Right renal pelvis (tissue), 4 donors: ENCODE results near the gene ELAVL1. TPM values are rescaled to one million over a fixed set of nuclear protein-coding genes. Genes with fewer than 3 reads are reported as not detected.
"Not testable (repeated sequence)": the region's sequence is repeated elsewhere in the genome, so short reads cannot be mapped to it uniquely, and the experiment has no call there.

ENCODE experiments used
- DNase-seq, 4 donors: peaks; one replicate each; pipeline ENCODE4 v3.0.0-alpha.2; 2013; ENCODE audit warnings: low read depth in 4 of 4, low spot score in 3 of 4, missing footprints in 1 of 4
- polyA plus RNA-seq, 4 donors: library from polyadenylated mRNA; unstranded; fragments of 120-200 nt; gene quantifications; one replicate each; pipeline ENCODE4 v1.2.1, GENCODE V29; 2013; ENCODE audit not compliant: insufficient read length in 4 of 4

ELAVL1 gene
- polyA plus RNA-seq, 4 donors: 87.8 to 91.8 (median 89.0) TPM

DNA sequence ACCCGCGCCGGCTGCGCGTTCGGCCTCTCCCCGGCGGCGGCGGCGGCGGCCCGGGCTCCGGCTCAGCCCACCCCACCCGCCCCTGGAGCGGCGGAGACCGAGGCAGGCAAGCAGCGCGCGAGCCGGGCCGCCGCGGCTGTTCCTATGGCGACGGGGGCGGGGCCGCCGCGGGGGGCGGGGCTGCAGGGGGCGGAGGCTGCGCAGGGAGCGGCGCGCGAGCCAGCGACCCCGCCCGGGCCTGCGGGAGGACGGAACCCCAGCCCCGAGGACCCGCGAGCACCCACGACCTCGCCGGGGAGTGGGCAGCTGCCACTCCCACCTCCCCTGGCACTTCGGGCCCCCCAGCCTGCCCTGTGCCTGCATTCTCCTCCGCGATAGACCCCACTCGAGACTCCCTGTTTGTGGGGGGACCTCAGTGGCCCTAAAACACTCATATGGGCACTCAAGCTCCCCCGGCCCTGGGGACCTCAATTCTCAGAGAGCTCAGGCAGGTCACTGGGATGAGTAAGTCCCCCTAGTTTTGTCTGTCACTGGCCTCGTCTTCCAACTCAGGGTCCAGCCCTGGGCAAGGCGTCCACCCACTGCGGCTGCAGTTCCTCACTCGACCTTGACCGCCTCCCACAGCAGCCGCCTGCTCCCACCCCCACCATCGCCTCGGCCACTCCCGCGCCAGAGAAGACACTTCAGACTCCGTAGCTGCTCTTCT is 79.3 kb downstream of the ELAVL1 start, which contains the start of gene CTXN1:
TSS of gene CTXN1 (minus strand) at position 115 of the 706 bp plus-strand sequence. CDS start 597 bp downstream, outside the sequence.
- no peak for DNase-seq

DNA sequence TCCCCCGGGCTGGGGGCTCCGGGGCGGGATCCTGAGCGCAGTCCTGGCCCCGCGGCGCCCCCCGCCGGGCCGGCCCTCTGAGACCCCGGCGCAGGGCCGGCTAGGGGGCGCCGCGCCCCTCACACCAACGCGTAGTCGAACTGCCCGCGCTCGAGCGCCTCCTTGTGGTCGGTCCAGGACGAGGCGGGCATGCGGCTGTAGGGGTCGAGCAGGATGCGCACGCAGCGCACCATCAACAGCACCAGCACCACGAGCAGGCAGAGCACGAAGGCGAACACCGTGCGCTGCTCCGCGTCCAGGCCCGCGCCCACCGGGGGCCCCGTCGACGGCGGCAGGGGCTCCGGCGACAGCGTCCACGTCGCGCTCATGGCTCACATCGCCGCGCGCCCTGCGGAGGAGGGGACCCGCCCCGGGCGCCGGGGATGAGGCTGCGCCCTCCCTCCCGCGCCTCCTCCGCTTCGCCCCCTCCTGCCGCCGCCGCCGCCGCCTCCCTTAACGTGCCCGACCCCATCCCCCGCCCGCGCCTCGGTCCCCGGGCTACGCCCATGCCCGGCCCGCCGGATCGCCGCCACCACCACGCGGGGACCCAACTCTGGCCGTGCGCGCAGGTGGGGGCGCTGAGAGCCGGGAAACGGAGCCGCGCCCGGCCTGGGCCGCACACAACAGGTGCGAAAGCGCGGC is 80.1 kb downstream of the ELAVL1 start:
- peak in 3 of 4 donors; percentile 67 to 84 (median 78) for DNase-seq

DNA sequence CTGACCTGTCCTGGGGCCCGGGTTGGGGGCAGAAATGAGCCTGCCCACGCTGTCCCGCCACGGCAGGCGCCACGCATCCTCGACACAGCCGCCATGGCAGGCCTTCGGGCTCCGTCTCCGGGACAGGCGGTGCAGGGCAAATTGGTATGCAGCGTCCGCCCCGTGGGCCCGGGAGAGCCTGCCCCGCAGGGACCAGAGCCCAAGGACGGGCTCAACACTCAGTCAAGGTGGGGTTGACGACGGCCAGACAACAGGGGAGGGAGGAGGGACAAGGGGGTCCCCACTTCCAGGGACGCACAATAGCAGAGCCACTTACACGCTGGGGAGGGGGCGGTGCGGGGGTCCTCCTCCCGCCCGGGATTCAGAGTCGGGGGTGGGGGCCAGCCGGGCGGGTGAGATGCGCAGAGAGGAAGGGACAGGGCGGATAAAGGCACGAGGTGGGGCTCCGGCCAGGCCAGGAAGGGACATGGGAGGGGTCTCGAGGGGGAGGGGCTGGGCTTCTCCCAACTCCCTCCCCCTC is 80.7 kb downstream of the ELAVL1 start:
- DNase-seq: no peak

DNA sequence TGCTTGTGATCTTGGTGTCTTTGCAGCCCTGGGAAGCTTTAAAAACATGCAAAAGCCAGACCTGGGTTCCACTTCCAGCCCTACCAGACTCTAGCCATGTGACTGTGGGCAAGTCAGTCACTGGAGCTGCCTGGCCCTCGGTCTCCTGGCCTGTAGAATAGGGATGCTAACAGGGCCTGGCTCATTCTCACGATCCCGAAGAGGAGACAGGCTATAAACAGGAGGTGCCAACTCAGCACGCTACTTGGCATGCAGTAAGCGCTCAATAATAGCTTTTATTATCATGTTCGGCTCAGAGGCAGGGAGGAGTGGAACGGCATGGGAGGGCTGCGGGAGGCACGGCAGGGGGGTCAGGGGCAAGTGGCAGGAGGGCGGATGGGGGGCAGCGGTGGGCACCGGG is 81.2 kb downstream of the ELAVL1 start:
- no peak for DNase-seq

DNA sequence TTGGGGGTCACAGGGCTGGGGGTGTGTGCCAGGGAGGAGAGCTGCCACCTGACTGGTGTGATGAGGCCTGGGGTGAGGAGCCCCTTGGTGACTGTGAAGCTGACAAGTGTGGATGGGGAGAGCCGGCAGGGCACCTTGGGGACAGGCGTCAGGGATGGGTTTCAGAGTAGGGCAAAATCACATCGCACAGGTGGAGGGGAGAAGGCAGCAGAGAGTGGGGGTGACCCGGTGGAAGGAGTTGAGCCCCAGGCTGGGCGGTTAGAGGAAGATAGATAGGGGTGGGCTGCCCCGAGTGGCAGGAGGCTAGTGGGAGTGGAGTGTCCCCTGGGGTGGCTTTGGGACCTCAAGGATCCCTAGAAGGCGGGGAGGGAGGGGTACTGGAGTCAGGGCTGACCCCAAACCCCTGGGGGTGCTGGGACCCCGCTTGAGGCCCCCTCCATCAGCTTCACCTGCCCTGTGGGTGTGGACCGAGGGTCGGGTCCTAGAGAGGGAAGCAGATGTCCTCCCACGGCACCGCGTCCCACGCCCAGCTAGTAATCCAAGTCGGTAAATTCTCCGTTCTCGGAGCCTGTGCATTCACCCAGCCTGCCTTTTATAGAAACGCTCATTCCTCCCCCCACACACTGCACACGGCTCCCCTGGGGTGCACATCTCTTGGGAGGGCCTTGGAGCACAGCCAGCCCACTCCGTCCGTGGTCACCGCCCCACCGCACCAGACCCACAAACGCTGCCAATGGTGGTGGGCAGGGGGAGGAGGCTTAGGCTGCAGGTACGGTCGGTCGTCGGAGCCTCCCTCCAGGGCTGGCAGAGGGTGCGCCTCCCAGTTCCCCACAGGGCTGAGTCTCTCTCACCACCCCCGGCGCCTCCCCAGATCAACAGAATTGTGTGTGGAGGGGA is 81.9 kb downstream of the ELAVL1 start:
- DNase-seq: no peak

DNA sequence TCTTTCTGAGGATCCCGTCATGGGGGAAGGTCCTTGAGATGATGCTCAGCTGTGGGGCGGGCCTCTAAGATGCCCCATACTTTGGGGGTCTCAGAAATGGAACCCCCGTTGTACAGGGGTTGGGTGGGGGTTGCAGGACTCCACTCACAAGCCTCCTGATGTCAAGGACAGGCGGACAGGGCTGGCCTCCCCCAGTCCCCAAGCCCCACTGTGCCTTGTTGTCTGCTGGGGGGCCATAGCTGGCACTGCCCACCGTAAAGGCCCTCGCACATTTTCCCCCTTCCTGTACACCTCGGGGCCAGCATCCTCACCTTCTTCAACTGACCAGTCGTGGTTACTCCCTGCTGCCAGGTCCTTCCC is 82.6 kb downstream of the ELAVL1 start:
- DNase-seq: no peak

DNA sequence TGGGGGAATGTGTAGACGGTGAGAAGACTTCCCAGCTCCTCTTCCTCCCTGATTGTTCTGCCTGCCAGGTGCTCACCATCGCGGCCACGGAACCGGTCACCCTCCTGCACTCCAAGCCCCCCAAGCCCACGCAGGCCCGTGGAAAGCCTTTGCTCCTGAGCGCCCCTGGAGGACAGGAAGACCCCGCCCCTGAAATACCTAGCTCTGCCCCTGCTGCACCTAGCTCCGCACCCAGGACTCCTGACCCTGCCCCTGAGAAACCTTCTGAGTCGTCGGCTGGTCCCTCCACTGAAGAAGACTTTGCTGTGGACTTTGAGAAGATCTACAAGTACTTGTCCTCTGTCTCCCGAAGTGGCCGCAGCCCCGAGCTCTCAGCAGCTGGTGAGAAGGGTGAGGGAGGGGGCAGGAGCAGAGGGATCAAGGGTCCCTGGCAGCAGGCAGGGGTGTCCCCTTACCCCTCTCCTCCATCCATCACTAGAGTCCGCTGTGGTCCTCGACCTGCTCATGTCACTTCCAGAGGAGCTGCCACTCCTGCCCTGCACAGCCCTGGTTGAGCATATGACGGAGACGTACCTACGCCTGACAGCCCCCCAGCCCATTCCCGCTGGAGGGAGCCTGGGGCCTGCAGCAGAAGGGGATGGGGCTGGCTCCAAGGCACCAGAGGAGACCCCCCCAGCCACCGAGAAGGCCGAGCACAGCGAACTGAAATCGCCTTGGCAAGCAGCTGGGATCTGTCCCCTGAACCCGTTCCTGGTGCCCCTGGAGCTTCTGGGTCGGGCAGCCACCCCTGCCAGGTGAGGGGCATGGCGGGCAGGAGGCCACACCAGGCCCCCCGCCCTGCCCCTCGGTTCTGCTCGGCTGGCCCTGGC is 83.2 kb downstream of the ELAVL1 start:
- no peak for DNase-seq

DNA sequence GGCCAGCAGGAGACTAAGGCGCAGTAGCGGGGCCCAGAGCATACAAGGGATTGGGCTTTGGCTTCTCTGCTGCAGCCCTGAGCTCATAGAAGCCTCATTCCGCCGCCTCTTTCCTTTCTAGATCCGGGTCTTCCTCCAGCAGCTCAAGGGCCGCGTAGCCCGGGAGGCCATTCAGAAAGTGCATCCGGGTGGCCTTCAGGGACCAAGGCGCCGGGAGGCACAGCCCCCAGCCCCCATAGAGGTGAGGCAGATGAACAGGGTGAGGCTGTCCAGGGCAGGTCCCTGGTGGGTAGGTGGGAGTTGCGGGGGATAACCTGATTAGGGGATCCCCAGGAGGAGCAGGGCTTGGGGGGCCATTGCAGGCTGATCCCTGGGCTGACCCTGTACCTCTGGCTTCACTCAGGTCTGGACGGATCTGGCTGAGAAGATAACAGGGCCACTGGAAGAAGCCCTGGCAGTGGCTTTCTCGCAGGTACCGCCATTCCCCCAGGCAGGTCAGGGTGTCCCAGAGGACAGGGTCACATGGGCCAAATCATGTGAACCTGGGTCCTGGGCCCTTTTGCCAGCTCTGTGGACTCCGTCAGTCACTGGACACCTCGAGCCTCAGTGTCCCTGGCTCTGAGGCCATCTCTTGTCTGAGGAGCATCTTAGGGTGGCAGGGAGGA is 84.0 kb downstream of the ELAVL1 start:
- DNase-seq: no peak

DNA sequence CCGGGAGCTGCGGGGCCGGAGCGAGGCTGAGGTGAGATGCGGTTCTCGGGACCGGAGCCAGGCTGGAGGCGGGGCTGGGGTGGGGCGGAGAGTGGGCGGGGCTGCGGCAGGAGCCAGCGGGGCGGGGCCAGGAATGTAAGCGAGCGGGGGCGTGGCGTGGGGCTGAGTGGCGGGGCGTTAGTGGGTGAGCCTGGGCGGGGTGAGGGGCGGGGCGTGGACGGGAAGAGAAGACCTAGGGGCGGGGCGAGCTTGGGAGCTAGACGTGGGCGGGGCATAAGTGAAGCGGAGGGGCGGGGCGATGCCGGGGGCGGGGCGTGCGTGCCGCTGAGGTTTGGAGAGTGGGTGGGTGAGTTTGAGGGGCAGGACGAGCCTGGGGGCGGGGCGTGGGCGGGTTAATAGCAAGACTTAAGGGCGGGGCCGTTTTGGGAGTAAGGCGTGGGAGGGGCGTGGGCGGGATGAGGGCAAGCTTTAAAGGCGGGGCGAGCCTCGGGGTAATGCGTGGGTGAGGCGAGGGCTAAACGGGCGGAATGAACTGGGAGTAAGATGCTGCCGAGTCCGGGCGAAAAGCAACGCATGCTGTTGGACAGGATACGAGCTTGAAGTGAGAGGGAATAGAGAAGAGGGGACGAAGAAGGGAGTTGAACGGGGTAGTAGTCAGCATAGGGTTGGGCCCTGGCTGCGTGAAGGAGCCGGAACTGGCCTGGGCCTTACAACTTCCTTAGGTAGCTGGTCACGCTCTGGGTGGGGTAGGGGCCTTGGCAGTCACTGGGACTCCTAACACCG is 84.7 kb downstream of the ELAVL1 start:
- DNase-seq: peak; percentile 88 to 94 (median 93)

DNA sequence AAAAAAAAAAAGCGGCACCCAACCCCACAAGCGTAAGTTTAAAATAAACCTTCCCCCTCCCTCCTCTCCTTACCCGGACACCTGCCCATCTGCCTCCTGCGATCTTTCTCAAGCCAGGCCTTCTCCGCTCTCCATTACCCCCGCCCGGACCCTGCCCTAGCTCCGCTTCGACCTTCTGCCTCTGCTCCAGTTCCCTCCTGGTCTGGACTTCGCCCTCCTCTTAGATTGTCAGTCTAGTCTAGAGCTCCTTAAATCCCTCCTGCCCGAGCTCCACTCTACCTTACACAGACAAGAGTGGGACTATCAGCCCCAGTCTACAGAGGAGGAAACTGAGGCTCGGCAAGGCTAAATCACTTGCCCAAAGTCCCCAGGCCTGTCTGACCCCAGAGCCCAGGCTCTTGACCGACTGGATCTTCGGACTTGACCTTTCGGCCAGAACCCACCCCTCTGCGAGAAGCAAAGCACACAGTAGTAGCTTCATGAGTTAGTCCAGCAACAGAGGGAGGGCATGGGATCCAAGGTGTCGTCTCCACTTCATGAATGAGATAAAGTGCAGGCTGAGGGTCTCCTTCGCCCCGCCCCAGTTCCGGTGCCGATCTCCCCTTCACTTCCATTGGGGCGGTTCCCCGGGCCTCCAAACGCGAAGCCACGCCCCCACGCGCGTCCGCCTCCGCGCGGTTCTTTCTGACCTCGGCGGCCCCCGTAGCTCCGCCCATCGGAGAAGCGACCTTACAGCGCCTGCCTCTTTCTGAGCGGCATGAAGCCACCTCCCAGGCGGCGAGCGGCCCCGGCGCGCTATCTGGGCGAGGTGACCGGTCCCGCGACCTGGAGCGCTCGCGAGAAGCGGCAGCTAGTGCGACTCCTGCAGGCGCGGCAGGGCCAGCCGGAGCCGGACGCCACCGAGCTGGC is 85.6 kb downstream of the ELAVL1 start, which contains the start of gene SNAPC2:
TSS of gene SNAPC2 (plus strand) at position 729 of the 909 bp plus-strand sequence. CDS start at position 758, 29 bp downstream.
- peak; percentile 85 to 94 (median 86) for DNase-seq

DNA sequence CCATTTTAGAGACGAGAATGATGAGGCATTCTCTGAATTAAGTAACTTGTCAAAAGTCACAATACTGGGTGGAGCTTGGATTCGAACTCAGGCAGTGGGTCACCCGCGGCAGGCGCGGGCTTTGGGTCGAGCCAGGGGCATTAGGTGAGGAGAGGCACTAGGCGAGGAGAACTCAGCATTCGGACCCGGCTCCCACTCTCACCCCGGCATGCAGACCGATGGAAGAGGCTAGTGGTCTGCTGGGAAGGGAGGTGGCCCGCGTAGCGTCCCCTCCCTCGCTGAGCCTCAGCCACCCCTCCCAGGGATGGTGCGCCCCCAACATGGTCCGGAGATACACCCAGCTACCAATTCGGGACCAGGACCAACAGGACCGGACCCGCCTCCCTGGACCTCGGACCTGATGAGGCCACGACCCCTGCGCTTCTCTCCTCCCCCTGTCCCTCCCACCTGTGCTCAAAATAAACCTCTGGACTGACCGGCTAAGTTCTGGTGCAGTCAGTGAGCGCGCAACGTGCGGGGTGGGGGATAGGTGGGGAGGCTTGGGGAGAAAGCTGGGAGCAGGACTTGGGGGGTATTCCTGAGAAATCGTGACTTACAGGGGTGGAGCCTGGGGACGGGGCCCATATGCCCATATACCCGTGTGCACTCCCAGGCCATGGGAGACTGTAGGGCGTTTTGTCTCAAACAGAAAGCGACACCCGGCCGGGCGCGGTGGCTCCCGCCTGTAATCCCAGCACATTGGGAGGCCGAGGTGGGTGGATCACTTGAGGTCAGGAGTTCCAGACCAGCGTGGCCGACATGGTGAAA is 86.6 kb downstream of the ELAVL1 start:
- DNase-seq: no peak

DNA sequence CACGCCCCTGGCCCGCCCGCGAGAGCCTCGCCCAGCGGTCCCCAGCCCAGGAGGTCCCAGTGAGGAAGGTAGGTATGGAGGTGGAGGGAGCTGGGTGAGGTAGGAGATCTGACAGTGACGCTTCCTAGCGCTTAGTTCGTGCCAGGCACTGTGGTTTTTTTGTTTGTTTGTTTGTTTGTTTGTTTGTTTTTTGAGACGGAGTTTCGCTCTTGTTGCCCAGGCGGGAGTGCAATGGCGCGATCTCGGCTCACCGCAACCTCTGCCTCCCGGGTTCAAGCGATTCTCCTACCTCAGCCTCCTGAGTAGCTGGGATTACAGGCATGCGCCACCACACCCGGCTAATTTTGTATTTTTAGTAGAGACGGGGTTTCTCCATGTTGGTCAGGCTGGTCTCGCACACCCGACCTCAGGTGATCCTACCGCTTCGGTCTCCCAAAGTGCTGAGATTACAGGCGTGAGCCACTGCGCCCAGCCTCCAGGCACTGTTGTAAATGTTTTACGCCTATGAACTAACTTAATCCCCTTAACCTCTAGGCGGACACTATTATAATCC is 87.3 kb downstream of the ELAVL1 start:
- not testable (repeated sequence) for DNase-seq

DNA sequence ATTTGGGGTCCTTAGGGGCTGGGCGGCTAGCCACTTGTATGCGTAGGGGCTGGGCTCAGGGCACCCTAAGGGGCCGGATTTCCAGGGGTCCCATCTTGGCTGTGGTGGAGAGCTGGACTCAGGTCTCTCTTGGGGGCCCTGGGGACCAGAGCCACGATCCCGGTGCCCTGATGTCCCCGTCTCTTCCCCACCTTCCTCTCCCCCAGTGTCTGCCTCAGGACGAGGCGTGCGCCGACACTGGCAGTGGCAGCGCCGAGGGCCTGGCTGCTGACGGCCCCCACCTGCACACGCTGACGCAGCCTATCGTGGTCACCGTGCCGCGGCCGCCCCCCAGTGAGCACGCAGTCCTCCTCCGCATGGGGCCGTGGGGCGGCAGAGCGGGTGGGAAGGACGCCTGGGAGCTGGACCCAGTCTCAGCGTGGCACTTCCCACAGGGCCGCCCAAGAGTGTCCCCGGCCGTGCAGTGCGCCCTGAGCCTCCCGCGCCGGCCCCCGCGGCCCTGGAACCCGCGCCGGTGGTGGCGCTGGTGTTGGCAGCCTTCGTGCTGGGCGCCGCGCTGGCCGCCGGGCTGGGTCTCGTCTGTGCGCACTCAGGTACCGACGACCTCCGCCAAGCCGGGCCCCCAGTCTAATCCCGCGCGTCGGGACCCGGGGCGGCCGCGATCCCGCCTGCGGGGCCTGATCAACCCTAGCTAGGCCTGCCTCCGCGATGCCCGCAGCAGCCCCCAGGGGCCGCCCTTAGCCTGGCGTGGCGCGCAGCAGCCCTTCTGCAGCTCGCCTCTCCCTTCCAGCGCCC is 88.0 kb downstream of the ELAVL1 start:
- DNase-seq: no peak

DNA sequence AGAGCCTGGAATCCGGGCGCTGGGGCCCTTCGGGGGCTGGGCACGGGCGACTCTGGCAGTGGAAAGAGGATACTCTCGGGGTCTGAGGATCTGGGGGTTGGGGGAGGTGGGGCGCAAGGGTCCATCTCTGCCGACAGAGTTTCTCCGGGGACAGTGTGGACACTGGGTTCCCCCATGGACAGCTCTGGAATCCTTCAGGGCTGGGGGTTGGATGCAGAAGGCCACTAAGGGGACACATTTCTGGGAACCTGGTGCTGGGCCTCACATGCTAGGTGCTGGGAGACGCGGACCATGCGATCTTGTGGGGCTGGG is 88.5 kb downstream of the ELAVL1 start:
- no peak for DNase-seq

DNA sequence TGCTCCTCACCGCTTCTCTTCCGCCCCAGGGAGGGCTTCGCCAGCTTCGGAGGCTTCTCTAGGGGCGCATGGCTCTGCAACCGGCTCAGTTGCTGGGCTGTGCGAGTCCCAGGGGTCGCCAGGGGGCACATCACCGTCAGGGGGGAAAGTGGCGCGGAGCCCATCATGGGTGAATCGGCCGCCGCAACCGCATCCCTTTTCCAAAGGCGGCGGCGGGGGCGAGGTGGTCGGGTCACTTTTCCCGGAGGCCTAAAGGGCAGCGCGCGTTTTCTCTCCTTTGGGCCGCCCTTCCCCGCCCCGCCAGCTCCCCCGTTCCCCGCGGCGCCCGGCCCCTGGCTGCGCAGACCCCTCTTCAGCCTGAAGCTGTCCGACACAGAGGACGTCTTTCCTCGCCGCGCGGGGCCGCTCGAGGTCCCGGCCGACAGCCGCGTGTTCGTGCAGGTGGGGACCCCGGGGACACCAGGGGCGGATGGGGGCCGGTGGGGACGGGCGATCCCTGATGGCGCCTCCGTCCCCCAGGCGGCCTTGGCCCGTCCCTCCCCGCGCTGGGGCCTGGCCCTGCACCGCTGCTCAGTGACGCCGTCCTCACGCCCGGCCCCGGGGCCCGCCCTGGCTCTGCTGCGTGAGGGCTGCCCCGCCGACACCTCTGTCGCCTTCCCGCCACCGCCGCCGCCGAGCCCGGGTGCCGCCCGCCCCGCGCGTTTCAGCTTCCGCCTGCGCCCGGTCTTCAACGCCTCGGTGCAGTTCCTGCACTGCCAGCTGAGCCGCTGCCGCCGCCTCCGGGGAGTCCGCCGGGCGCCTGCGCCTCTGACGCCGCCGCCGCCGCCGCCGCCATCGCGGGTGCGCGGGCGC is 89.1 kb downstream of the ELAVL1 start:
- no peak for DNase-seq
